ENCODE data around the gene ARHGAP12.

DNA sequence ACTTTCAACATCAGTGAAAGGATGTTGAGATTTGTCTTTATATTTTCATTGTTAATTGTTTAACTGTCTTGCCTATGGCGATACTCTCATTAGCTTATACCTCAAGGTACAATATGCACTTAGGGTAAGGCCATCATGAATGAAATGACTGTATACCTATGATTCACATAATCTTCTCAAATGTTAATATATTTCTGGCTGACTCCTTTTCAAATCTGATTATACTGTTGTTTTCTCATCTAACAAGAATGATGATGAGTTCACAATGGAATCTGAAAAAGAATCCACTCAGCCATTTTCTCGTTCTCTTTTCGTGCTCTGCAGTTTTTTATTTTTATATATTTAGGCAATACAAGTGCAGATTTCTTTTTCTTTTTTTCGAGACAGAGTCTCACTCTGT, 159.1 kb downstream of the ARHGAP12 start:
- TF ChIP-seq CTCF (conservative IDR thresholded peaks at IDR 0.05; ENCODE audit: low read length) (no peak), EZH2phosphoT487 (IDR thresholded peaks at IDR 0.05; ENCODE audit: borderline replicate concordance, low read depth, low read length) (no peak)

Data from OCI-LY7 (cell line).